ENCODE measurements around the gene SZRD1. TPM values are rescaled to one million over a fixed set of nuclear protein-coding genes. Genes with fewer than 3 reads are reported as not detected.

Gene SZRD1
- total RNA-seq, 1 experiment from 2014 or later = 101 TPM

DNA sequence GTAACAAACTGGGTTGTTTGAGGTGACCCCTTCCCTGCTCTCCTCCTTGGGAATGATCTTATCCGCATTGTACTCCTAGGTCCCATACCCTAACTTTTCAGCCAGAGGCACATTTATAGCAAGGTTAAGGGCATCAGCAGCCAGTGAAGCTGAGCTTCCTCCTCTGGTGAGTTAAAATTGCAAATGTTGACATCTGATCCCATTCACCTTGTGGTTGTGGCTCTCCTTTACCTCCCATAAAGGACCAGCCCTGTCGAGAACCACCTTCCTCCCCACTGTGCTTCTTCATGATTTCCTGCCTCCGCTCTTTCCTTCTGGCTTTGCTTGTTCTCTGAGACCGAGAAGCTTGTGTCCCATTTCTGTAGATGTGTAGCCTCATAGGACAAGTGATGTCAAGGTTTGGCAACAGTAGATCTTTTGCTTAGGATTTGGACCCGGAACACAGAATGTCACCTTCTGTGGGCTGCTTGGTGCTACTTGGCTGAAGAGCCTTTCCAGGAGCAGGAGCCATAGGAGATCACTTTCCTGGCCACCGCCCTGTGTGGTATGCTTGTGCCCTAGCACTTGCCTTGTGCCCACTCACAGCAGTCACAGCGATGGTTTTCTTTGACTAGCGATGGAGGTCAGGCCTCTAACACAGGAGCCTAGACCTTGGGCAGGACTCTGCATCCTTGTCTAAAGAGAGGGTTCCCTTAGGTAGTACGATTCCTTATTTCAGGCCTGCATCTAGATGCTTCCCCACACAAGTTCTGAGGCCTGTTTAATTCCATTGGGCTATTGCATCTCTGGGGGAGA is 18.8 kb downstream of the SZRD1 start:
- H3K9me3 ChIP-seq = no peaks in the 10 kb centered on the region
- H3K27me3 ChIP-seq = no peaks in the 10 kb centered on the region
- no peak overlapping the region for H3K4me3 ChIP-seq
- no peak for DNase-seq
- peaks cover 7% of the 10 kb centered on the region for H3K36me3 ChIP-seq

DNA sequence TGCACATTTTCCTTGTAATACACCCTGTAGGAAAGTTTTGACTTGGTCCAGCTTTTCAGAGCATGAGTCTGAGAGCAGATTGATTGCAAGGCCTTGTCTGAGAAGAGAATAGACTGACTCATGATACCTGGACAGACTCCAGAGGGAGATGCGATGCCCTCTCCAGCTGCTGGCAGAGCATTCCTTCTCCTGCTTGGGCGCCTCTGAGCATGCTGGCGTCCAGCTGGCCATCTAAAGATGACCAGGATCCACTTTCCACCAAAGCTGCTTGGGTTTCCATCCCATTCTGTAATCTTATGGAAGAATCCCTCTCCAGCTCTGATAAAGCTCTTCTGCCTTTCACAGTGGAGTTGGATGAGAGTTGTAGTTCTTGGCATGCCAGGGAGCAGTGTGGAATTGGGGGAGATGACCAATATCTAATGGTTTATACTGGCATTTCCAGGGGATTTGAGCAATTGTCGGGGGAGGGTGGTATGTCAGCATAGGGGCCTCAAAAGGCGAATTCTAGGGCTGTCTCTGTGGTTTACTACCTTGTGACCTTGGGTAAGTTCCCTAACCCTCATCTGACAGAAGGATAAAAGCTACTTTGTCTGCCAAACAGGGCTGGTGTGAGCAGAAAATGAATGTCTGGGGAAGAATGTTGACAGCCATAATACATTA is 19.5 kb downstream of the SZRD1 start:
- peak; percentile 91 for DNase-seq
- Histone ChIP-seq H3K36me3 (peaks cover 7% of the 10 kb centered on the region), H3K4me3 (peak overlapping the region; percentile 25; the same call in 1 of the 2 replicates), H3K27me3 (no peaks in the 10 kb centered on the region), H3K9me3 (no peaks in the 10 kb centered on the region)

DNA sequence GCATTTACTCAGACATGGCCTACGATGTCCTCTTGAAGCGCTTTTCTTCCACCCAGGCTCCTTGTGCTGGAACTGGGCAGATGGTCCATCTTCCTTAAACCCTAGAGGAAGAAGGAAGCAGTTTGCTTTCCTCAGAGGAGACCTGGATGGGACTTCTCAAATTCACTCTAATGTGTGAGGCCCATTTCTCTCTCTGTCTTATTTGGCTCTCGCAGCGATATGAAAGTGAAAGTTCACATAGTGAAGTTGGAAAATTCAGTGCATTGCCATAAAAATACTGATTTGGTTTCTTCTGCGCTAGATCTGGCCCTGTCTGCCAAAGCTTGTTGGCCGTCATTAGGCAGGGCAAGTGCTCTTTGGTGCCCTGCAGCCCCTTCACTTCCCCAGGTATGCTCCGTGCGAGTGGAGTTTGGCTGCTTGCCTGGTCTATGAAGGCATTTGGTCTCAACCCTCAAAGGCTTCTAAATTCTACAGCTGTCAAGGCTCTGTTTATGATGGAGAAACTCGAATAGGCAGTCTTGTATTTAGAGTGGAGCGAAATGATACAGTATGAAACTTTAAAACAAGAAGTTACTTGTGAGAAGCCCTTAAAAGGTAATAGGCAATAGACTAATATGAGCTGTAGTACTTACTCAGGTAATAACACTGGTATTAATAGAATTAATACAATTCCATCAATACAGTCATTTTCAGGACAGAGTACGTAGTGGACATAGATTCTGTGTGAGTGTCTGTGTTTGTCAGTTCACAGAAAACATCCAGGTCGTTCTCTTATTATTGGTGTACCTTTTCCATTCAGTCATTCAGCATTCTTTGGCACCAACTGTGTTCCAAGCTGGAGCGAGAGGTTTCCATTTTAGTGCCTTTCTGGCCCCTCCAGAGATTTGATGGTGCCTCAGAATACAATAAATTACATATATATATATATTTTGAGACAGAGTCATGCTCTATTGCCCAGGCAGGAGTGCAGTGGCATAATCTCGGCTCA is 20.5 kb downstream of the SZRD1 start:
- DNase-seq = no peak
- H3K4me3 ChIP-seq = peak overlapping the region; percentile 25
- H3K9me3 ChIP-seq = no peaks in the 10 kb centered on the region
- H3K27me3 ChIP-seq = no peaks in the 10 kb centered on the region
- peaks cover 9% of the 10 kb centered on the region for H3K36me3 ChIP-seq

DNA sequence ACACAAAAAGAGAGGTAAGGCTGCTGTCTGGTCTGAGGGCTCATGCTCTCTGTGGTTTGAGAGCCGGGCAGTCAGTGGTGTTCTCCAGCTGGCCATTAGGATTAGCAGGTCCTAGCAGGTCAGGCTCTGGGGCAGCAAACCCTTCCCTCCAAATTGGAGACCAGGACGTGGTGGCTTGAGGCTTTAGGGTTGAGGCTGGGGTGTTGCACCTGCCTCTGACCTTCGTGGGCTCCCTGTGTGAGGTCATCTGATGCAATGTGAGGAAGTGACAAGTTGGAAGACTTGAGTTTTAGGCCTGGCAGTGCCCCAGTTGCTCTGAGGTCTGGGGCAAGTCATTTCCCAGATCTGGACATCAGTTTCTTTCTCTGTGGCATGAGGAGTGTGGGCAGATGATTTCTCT is 24.4 kb downstream of the SZRD1 start:
- Histone ChIP-seq H3K4me3 (no peak overlapping the region), H3K36me3 (peaks cover 31% of the 10 kb centered on the region), H3K9me3 (no peaks in the 10 kb centered on the region), H3K27me3 (no peaks in the 10 kb centered on the region)
- no peak for DNase-seq

DNA sequence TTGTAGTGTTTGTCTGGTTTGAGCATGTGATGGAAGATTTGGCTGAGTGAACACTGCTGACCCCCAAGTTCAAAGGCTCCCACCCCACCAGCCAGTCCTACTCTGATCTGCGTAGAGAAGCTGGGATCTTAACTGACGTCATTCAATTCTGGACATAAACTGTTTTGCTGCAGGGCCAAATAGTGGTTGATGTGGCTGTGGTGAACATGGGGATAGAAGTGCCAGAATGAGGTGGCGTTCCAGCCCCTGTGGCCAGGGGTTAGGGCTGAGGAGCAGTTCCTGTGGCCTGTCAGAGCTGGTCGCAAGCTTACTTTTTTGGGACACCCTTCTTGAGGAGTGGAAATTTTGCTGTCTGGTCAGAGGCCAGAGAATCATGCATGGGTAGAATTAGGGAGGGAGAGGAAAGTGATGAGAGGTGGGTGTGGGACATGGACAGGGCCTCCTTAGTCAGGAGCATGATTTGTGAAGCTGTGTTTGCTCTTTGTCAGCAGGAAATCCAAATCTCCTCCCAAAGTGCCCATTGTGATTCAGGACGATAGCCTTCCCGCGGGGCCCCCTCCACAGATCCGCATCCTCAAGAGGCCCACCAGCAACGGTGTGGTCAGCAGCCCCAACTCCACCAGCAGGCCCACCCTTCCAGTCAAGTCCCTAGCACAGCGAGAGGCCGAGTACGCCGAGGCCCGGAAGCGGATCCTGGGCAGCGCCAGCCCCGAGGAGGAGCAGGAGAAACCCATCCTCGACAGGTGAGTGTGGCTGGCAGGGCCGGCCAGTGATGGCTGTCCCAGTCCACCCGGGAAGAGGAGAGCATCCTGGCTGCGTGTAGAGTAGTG is 25.9 kb downstream of the SZRD1 start:
- Histone ChIP-seq H3K36me3 (peaks cover 44% of the 10 kb centered on the region), H3K4me3 (no peak overlapping the region), H3K9me3 (no peaks in the 10 kb centered on the region), H3K27me3 (no peaks in the 10 kb centered on the region)
- no peak for DNase-seq

DNA sequence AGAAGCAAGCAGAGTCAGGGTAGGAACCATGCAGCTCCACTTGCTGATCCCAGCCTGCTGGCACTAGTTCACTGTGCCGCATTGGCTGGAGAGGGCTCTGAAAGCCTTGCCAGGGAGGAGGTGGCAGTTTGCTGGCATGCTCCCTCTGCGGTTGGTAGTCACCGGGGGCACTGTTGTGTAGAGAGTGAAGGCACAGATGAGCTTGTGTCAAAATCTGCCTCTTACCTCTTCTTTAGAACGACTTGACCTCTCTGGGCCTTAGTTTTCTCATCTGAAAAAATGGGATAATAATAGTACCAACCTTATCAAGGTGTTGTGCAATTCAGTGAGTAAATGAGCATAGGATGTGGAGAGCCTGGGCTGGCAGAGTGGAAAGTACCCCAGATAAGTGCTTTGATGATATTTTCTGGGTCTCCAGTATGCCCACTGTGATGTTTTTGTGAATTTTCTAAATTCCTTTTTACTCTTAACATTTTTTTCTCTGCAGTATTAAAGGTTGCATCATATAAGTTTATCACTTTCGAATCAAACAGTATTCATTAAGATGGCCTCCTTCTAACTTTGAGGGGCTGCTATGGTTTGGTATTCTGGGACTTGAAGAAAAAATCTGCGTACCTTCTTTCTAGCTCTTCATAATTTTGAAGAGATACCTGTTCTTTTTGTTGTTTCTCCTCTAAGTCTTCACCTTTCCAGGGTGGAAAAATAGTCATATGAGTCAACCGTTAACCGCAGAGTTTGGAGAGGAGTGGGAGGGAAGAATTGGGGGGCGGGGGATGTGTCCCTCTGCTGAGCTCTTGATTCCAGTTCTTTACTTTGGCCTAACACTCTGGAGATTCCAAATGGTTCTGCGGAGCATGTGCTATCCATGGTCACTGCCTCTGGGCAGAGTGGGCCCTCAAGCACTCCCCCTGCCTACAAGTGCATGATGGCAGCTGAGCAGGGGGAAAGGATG is 26.8 kb downstream of the SZRD1 start:
- no peaks in the 10 kb centered on the region for H3K9me3 ChIP-seq
- no peaks in the 10 kb centered on the region for H3K27me3 ChIP-seq
- H3K4me3 ChIP-seq = no peak overlapping the region
- peak; percentile 62 for DNase-seq
- H3K36me3 ChIP-seq = peaks cover 51% of the 10 kb centered on the region

DNA sequence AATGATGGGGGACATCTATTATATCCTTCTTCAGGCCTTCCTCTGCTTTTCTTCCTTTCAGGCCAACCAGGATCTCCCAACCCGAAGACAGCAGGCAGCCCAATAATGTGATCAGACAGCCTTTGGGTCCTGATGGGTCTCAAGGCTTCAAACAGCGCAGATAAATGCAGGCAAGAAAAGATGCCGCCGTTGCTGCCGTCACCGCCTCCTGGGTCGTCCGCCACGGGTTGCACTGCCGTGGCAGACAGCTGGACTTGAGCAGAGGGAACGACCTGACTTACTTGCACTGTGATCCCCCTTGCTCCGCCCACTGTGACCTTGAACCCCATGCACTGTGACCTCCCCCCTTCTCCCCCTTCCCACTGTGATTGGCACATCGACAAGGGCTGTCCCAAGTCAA is 27.9 kb downstream of the SZRD1 start:
- no peaks in the 10 kb centered on the region for H3K9me3 ChIP-seq
- peaks cover 54% of the 10 kb centered on the region for H3K36me3 ChIP-seq
- H3K4me3 ChIP-seq = no peak overlapping the region
- DNase-seq = no peak
- no peaks in the 10 kb centered on the region for H3K27me3 ChIP-seq

DNA sequence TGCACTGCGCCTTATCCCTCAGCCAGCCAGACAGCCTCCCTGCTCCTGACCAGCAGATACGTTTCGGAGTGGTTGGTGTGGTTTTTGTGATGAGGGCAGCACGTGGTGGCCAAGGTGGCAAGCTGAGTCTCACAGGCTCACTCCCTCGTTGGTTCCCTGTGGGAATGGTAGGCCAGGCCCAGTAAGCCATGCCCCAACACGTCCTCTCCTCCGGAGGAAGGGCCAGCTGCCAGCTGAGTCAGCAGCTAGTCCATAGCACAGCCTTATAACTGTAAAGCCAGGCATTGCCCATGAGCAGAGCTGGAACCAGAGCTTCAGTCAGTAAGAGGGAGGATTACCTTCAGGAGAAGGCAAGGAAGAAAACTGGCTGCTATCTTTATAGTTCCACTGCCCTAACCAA is 29.5 kb downstream of the SZRD1 start:
- no peaks in the 10 kb centered on the region for H3K27me3 ChIP-seq

DNA sequence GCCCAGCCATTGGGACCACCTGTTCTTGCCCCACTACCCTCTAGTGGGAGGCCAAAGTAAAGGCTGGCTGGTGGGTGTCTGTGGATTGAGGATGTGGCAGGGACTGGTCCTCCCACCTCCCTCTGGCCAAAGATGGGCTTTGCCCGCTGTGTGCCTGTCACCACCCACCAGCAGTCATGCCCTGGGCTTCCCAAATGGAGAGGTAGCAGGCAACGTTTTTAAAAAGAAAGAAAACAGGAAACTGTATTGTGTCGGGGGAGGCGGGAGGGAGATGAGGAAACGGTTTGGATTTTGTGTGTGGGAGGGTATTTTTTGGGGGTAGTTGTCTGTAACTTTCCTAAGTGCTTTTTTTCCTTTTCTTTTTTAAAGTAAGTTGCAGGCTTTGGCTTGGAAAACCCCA is 30.1 kb downstream of the SZRD1 start:
- Histone ChIP-seq H3K27me3 (no peaks in the 10 kb centered on the region), H3K36me3 (peaks cover 54% of the 10 kb centered on the region), H3K4me3 (no peak overlapping the region), H3K9me3 (no peaks in the 10 kb centered on the region)
- no peak for DNase-seq

More for the DNA sequence above, 29.5 kb downstream of the SZRD1 start:
- DNase-seq = peak; percentile 98
- Histone ChIP-seq H3K36me3 (peaks cover 54% of the 10 kb centered on the region), H3K9me3 (no peaks in the 10 kb centered on the region), H3K4me3 (no peak overlapping the region)

DNA sequence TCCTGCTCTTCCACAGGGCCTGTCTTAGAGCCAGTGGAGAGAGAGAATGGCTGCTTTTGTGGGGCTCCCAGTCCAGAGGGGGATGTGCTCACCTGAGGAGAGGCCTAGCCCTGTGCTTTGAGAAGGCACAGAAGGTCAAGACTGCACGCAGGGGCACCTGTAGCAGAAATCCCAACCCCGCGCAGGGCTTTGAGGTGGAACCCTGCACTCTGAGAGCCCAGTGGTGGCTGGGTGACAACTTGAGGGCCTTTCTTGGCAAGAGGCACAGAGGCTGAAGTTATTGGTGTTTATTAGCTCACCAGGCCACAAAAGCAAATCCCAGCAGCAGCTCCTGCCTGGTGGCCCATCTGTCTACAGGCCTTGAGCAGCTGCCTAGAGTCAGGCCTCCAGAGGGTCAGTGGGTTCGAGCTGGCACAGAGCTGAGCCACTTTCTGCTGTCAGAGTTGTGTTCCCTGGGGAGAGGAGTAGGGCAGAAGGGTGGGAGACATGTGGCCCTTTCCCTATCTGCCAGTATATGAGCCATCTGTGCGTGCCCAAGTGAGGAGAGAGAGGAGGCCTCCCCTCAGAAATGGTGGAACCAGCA is 31.4 kb downstream of the SZRD1 start:
- Histone ChIP-seq H3K27me3 (no peaks in the 10 kb centered on the region), H3K4me3 (no peak overlapping the region), H3K36me3 (peaks cover 44% of the 10 kb centered on the region), H3K9me3 (no peaks in the 10 kb centered on the region)
- DNase-seq = no peak

DNA sequence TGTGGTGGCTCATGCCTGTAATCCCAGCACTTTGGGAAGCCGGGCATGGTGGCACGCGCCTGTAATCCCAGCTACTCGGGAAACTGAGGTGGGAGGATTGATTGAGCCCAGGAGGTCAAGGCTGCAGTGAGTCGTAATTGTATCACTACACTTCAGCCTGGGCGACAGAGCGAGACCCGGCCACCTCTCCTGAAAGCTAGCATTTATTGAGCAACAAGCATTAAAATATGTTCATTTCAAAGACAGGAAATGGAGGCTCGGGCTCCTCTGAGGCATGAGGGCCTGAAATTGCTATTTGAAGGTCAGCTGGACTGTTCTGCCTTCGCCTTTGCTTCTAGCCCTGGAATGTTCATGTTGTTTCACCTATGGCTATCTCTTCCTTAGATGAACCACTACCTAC is 35.7 kb downstream of the SZRD1 start:
- peaks cover 12% of the 10 kb centered on the region for H3K36me3 ChIP-seq
- H3K27me3 ChIP-seq = no peaks in the 10 kb centered on the region
- H3K9me3 ChIP-seq = no peaks in the 10 kb centered on the region
- no peak overlapping the region for H3K4me3 ChIP-seq
- no peak for DNase-seq

DNA sequence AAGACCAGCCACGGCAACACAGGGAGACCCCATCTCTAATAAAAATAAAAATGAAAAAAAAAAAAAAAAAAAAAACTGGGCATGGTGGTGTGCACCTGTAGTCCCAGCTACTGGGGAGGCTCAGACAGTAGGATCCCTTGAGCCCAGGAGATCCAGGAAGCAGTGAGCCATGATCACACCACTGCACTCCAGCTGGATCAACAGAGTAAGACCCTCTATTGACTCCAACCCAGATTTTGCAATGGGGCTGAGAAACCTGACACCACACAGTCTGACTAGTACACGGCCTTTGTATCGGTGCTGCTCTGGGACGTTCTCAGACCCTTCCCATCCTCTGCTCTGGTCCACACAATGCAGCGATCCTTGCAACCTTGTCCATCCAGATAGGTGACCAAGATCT is 38.4 kb downstream of the SZRD1 start:
- DNase-seq = no peak
- no peaks in the 10 kb centered on the region for H3K27me3 ChIP-seq
- no peaks in the 10 kb centered on the region; the same call in 1 of the 2 replicates for H3K36me3 ChIP-seq
- H3K9me3 ChIP-seq = no peaks in the 10 kb centered on the region
- H3K4me3 ChIP-seq = no peak overlapping the region

DNA sequence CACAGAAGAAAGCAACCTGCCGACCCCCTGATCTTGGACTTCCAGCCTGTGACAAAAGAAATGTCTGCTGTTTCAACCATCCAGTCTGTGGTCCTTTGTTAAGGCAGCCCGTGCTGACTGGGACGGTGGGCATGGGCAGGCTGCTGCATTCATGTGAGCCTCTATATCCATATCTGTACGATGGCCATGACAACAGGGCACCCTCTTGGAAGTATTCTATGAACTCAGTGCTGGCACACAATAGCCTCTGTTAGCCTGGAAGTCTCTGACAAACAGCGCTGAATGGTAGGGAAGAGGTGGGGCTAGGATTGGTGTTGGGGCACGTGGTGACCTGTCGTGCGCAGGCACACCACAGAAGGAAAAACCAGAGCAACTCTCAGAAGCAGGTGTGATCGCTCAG is 39.8 kb downstream of the SZRD1 start:
- Histone ChIP-seq H3K4me3 (no peak overlapping the region), H3K36me3 (no peaks in the 10 kb centered on the region), H3K9me3 (no peaks in the 10 kb centered on the region), H3K27me3 (no peaks in the 10 kb centered on the region)
- DNase-seq = no peak

DNA sequence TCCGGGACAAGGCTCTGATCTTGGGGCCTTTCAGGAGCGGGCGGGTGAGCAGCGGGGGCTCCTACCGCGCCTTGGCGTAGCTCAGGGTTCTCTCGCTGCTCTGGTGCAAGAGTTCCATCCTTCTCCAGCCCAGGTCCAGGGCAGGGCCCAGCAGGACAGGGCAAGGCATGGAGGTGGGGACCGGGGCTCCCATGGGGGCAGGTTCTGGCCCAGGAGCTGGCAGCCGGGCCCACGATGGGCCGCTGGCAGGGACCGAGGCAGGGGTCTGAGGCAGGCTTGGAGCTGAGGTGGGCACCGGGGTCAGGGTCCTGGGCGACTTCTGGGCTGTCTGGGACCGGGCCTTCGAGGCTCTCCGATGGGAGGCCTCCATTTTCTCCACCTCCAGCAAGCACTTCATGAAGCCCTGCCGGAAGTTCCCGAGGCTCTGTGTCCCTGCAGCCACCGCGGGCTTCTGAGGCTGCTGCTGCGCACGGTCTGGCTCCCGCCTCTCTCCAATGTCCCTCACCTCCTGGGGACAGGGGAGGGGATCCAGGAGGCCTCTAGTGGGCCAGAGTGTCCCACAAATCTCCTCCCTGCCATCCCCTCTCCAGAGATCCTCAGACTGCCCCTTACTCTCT is 42.6 kb downstream of the SZRD1 start:
- no peaks in the 10 kb centered on the region for H3K36me3 ChIP-seq
- H3K27me3 ChIP-seq = no peaks in the 10 kb centered on the region
- H3K4me3 ChIP-seq = no peak overlapping the region
- DNase-seq = no peak
- no peaks in the 10 kb centered on the region for H3K9me3 ChIP-seq

DNA sequence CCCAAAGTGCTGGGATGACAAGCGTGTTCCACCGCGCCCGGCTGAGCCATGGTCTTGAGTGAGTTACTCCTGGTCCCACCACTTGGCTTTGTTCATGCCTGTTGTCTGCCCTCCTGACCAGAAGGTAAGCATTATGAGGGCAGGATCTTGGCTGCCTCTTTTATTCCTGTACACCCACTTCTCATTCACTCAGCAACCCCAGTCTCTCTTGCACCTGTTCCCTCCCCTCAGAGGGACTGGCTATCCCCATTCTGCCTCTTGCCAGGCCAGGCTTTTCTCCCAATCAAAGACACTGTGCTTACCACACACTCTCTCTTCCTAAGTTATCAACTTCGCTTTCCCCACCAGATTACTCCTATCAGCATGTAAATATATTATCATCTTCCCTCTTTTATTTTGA is 43.8 kb downstream of the SZRD1 start:
- H3K27me3 ChIP-seq = no peaks in the 10 kb centered on the region
- no peaks in the 10 kb centered on the region for H3K9me3 ChIP-seq
- H3K4me3 ChIP-seq = no peak overlapping the region
- H3K36me3 ChIP-seq = no peaks in the 10 kb centered on the region
- DNase-seq = no peak

Measured in MG63 (cell line).